ENCODE results near the gene MCCD1.

Gene MCCD1

DNA sequence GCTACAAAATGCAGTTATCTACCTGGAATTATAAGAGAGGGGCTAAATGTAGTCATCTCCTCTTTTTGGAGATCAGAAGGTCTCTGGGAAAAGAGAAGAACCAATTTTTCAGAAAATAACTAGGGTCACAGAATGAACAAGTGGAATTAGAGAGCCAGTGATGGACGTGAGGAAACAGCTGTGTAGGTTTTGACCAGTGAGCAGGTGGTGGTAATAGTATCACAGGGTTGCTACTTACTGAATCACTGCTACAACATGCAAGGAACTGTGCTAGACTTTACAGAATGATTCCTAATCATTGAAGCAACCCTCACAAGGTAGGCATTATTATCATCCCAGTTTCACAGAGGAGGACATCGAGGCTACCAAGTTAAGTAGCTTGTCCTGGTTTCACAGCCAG lies 15.9 kb downstream of the MCCD1 start:
- no peak for DNase-seq

DNA sequence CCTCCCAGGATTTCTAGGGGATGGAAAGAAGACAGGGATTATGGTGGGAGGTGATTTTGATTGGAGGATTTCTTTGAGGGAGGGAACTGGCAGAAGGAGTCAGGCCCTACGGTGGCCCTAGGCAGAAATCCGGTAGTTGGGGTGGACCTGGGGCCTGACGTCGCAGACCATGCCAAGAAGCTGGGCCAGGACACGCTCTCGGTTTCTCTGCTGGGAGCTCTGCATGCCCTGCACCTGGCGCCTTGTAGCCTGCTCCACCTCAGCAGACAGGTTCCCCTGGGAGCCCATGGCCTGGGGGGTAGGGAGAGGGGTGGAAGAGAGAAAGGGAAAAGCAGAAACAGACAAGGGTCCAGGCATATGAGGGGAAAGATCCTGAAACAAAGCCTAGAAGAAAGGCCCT lies 16.5 kb downstream of the MCCD1 start:
- no peak for DNase-seq

- DNase-seq: peak; percentile 95
These were observed 17.7 kb downstream of the MCCD1 start, which contains the start of gene ATP6V1G2 for GRCh38 chr6:31546339-31546957. ATP6V1G2 (minus strand) TSS chr6:31546608; CDS start chr6:31546559, 49 bp downstream.

DNA sequence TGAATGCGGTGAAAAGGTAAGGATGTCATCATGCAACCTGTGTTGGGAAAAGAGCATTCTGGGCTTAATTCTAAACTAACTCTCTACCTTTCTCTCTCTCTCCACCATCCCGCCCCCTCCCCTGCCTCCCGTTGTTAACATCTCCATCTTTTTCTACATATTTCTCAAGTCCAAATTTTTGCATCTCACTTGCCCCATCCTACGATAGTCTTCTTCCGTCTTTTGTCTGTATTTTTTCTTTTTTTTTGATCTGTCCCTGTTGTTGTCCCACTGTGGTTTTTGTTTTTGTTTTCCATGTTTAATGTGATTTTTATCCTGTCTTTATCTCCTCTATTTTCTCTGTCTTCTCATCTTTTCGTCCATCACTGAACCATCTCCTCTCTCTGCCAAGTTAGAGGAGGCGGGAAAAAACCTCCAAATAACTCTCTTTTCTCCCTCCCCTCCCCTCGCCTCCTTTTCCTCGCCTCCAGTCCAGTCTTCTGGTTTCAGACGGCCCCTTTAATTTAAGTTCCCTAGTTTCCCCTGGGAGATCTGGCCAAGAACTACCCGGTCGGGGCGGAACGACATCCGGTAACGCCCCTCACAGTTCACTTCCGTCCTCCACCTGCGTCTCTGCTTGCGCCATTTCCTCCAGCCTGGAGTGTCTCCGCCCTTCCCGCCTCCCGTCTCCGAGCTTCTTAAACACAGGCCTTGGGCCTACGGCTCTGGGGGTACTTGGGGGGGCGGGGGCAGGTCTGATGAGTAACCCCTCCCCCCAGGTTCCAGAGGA lies 18.4 kb downstream of the MCCD1 start, which contains the start of gene NFKBIL1:
Gene NFKBIL1, plus strand, starts transcription at position 651 of the 769 bp plus-strand sequence. Its CDS starts 87 bp downstream, at position 738.
- DNase-seq: peak; percentile 95

DNA sequence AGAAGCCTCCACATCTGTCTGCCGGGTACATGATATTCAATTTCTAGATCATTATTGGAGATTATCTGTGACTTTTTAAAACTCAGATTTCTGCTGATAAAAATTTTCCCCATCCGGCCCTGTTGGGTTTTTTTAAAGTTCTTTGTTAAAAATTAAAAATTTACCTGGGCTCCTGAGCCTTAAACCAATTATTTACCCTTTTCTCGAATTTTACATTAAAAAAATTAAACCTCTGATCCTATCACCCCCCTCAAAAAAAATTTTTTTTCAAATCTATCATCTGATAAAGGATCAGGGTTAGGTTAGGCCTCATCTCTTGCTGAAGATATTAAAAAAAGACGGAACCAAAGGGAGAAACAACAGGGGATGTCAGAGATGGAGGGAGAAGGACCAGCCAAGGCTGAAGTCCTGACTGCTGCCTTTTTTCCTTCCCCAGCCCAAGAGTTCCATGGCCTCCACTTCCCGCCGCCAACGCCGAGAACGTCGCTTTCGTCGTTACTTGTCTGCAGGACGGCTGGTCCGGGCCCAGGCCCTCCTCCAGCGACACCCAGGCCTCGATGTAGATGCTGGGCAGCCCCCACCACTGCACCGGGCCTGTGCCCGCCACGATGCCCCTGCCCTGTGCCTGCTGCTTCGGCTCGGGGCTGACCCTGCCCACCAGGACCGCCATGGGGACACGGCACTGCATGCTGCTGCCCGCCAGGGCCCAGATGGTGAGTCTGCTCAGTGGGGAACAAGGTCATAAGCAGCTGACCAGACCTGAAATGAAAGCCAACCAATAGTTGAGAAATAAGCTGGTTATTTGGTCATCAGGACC lies 19.2 kb downstream of the MCCD1 start:
- no peak for DNase-seq

GRCh38 chr6:31548544-31548873 lies 19.7 kb downstream of the MCCD1 start:
- no peak for DNase-seq

DNA sequence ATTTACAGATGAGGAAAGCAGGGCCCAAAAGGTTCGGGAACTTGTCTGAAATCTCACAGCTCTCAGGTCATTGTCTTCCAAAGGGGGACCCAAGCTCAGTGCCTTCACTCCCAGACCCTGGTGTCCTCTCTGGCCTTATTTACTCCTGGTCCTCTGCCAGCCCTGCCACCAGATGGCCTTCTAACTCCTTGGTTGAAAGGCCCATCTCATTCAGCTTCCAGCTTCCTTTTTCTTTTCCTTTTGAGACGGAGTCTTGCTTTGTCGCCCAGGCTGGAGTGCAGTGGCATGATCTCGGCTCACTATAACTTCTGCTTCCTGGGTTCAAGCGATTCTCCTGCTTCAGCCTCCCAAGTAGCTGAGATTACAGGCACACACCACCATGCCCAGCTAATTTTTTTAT lies 22.6 kb downstream of the MCCD1 start:
- peak; percentile 72 for DNase-seq

DNA sequence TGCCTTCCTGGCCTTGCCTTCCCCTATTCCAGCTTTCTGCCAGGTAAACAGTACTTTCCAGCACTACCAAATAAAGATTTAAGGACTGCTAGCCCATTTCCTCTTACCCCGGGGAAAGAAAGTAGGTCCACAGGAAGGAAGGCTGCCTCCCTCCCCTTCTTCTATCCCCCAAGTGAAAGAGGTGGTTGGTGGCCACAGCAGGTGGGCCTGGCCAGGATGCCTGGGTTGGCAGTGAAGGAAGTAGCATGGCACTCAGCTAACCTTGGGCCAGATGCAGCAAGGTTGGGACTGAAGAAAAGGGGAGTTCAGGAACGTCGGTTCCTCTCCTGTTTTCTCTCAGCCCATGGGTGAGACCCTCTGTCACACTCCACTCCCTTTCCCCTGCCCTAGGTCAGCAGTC lies 27.5 kb downstream of the MCCD1 start:
- DNase-seq: no peak

- DNase-seq: no peak
These were observed 28.9 kb downstream of the MCCD1 start for GRCh38 chr6:31557443-31558317.

DNA sequence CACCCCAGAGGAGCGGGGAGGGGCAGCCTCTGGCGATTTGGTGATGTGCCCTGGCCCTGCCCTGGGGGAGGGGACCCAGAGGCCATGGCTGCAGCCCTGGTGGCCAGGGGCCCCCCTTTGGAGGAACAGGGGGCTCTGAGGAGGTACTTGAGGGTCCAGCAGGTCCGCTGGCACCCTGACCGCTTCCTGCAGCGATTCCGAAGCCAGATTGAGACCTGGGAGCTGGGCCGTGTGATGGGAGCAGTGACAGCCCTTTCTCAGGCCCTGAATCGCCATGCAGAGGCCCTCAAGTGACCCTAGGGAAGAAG lies 29.5 kb downstream of the MCCD1 start:
- DNase-seq: no peak

DNA sequence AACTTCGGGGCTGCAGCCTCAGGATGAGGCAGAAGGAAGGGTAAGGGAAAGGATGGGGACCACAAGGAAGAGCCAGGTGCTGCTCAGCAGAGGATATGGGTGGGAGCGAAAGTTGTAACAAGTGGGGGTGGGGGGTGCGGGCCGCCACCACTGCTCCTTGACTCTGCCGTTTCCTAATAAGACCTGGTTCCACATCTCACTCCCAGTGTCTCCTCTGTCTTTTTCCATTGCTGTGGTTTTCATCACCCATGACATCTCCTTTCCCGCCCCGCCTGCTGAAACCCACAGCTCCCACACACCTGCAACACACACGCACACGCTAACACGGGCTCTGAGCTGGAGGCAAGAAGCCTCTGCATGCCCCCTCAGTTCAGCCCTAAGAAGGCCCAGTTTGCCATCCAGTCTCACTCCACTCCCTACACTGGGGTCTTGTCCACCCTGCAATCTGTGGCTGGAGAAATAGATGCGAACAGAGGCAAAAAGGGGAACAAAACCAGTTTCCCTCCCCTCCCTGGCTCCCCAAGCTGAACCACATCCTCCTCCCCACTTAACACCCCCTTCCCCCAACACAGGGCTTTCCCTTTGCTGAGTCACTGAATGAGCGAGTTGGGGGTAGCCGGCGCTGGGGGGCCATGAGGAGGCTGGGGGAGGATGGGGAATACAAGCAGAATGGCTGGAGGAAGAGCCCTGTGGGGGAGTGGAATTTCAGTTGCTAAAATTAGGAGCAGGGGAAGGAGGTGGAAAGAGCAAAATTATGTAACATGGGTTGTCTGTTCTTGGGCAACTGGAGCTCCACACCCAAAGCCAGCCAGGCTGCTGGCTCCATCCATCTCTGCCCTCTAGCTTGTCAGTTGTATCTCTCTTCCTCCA lies 30.1 kb downstream of the MCCD1 start:
- DNase-seq: peak; percentile 79

GRCh38 chr6:31559606-31559957 lies 30.8 kb downstream of the MCCD1 start:
- DNase-seq: no peak

DNA sequence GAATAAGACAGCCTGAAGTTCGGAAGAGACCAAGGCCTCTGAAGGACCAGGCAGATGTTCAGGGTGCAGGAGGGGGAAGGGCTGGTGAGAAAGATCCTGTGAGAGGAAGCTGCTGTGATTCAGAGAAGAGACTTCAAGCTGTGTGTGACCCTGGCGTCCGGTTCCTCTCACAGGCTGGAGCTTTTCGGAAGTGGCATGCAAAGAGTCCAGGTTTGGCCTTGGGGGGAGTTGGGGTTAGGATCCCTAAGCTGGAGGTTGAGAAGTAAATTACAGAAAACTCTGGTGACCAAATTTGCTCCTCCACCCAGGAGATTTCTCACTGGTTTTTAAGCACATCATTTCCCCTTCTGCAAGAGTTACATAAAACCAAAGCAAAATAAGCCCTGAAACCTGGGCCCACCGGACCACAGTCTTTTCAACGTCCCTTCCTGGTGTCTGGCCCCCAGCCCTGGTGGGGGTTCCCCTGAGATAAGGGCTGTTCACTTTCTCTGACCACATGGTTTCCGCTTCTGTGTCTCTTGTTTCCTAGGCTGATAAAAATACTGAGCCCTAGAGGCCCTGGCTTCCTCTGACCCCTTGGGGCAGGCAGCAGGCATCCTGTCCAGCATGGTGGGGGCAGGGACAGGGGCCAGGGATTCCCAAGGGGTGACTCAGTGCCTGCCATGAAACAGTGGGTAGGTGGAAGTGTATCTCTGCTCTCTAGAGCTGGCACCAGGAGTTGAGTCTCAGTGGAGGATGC lies 31.4 kb downstream of the MCCD1 start:
- DNase-seq: peak; percentile 71

- DNase-seq: no peak
These were observed 31.9 kb downstream of the MCCD1 start for GRCh38 chr6:31560697-31561058.

DNA sequence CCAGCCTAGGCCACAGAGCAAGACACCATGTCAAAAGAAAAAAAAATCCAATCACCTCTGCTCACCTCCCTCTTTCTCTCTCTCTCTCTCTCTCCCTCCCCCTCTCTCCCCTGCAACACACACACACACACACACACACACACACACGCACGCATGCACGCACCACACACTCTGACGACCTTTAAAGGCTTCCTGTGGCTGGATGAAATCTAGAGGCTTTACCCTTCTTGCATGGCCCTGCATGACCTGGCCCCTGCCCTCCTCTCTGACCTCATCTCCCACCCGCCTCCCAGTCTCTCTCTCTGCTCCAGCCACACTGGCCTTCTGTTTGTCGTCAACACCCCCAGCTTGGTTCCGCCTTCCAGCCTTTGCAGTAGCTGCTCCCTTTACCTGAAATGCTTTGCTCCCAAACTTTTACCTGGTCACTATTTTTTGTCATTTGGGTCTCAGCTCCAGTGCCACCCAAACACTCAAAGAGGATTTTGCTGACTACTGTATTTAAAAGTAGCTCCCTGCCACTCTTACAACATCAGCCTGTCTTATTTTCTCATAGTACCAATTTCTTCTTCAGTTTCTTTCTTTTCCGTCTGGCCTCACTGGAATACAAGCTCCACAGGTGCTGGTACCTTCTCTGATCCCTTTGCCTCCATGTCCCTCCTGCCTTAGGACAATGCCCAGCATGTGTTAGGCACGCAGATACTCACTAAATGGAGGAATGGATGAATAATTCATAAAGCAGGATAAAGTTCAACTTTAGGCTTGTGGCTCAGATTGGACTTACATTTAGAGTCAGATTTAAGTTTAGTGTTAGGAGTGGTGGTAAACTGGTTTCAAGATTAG lies 39.0 kb downstream of the MCCD1 start:
- peak; percentile 63 for DNase-seq

GRCh38 chr6:31568537-31568961 lies 39.8 kb downstream of the MCCD1 start:
- DNase-seq: peak; percentile 81

DNA sequence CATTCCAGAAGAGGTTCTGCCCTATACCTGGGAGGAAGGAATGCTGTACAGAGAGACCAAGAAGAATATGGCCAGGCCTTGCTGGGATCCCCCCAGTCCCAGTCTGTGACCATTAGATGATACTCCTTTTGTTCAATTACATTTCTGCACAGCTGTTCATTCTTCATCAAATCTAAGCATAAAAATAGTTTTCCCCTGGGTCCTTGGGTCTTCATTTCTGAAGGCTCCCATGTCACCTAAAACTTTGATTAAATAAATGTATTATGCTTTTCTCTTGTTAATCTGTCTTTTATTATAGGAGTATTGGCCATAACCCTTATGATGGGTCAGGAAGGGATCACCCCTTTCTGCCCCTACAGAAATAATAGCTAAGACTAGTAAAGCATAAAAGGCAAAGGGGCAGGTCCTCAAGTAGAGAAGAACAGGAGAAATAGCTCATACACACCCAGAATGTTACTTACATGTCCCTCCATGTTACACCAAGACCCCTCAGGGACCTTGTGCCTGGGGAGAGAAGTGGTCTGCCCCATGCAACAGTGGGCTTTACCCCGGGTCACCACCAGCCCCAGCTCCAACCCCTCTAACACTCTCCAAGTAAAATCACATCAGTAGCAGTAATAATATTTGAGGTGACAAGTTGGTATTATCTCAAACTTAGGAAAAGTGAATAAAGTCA lies 41.2 kb downstream of the MCCD1 start:
- DNase-seq: no peak

DNA sequence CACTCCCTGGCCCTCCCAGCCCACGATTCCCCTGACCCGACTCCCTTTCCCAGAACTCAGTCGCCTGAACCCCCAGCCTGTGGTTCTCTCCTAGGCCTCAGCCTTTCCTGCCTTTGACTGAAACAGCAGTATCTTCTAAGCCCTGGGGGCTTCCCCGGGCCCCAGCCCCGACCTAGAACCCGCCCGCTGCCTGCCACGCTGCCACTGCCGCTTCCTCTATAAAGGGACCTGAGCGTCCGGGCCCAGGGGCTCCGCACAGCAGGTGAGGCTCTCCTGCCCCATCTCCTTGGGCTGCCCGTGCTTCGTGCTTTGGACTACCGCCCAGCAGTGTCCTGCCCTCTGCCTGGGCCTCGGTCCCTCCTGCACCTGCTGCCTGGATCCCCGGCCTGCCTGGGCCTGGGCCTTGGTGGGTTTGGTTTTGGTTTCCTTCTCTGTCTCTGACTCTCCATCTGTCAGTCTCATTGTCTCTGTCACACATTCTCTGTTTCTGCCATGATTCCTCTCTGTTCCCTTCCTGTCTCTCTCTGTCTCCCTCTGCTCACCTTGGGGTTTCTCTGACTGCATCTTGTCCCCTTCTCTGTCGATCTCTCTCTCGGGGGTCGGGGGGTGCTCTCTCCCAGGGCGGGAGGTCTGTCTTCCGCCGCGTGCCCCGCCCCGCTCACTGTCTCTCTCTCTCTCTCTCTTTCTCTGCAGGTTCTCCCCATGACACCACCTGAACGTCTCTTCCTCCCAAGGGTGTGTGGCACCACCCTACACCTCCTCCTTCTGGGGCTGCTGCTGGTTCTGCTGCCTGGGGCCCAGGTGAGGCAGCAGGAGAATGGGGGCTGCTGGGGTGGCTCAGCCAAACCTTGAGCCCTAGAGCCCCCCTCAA lies 43.5 kb downstream of the MCCD1 start, which contains the start of gene LTA:
Gene LTA, plus strand, starts transcription at position 249 of the 871 bp plus-strand sequence. Its CDS starts 454 bp downstream, at position 703.
- peak; percentile 89 for DNase-seq

Measured in activated CD4-positive, alpha-beta T cell treated with anti-CD3 and anti-CD28 coated beads for 48 hours (primary cell).